GM12892 (cell line): Measurements from ENCODE around the gene ZMIZ1.

Experiments used
- DNase-seq: peaks from one replicate; pipeline ENCODE4 v3.0.0; 2011; ENCODE audit not compliant: insufficient read length
- FAIRE-seq: peaks from 2 replicates; lab custom pipeline; 2011; peaks lifted over from hg19 to GRCh38; lab: Jason Lieb, UNC
- POLR2A ChIP-seq: IDR thresholded peaks from 2 replicates; pipeline ENCODE4 v1.6.1; 2011; ENCODE audit warnings: low read depth, low read length, control low read depth
- POLR2AphosphoS5 ChIP-seq: IDR thresholded peaks from 2 replicates; pipeline ENCODE4 v1.6.1; 2011; ENCODE audit warnings: low read depth, low read length, control low read depth
- TAF1 ChIP-seq: IDR thresholded peaks from 2 replicates; pipeline ENCODE4 v1.6.1; 2011; ENCODE audit warnings: low read depth, mild to moderate bottlenecking, control low read depth, low read length, borderline replicate concordance

Gene ZMIZ1

DNA sequence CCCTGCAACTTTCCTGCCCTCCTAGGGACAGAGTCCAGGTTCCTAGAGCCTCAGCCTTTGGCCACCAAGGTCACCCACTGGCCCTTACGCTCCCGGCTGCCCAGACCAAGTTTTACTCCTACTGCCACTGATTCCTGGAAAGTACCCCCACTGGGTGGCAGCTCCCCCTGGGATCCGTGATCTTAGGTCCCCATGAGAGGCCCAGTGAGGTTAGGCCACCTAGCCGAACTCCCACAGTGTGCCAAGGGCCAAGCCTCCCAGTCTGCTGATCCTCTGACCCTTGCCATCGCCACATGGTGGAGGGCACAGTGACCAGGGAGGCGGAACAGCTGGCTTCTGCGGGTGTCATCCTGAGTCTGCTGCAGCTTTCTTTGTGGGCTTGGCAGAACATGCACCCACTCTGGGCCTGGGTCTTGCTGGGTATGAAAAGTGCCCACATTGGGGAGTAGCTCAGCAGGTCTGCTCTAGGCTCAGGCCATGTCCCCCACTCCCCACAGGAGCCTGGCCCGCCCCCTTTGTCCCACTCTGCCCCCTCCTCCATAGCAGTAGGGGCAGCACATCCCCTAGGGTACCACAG is 238.0 kb downstream of the ZMIZ1 start:
- no peak for TF ChIP-seq POLR2AphosphoS5
- no peak for TF ChIP-seq POLR2A
- no peak for TF ChIP-seq TAF1
- DNase-seq, result no peak
- FAIRE-seq, result no peak

DNA sequence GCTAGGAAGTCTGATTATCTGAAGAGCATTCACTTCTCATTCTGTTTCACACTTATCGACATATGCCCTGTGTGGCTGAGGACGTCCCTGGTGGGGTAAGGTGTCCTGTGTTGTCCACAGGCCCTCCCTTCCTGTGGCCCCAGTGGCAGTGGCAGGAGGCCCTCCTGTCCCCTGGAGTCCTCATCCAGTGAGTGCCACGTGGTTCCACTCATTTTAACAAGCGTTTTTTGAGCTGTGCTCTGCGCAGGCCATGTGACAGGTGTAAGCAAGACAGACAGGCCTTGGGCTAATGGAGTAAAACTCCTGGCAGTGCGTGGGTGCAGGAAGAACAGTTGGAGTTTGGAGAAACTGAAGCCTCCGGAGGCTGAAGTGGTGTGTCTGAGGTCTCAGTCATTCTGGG is 239.2 kb downstream of the ZMIZ1 start:
- no peak for DNase-seq
- no peak for TF ChIP-seq TAF1
- TF ChIP-seq POLR2A, result no peak
- TF ChIP-seq POLR2AphosphoS5, result no peak

DNA sequence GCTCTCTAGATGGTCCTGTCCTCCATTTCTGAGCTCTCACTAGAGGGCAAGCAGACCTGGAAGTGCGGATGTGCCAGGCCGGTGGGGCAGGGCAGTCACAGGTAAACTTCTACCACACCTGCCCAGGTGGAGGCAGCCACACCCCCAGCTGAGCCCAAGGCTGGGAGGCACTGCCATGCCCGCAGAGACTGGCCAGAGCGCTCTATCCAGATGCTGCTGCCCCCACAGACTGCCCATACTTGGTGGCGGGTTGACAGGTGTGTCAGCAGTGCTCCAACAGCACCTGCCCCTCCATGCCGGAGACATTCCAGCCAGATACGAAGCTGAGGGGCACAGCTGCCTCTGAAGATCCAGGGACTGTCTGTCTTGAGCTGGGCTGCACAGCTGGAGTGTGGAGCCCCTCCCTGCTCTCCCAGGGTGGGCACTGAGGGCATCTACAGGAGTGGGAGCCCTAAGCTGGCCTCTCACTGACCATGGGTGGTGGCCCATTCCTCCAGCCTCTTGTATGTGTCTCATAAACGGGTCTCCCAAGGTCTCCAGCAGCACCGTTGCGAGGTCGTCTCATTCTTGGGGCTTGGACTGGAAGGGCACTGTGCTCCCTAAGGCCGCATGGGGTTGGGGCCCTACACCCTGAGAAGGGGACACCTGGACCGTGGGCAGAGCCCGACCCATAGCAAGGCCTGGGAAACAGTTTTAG is 240.4 kb downstream of the ZMIZ1 start:
- DNase-seq, result no peak
- TF ChIP-seq POLR2AphosphoS5, result no peak
- TF ChIP-seq TAF1, result no peak
- TF ChIP-seq POLR2A, result no peak
- FAIRE-seq, result no peak

More for the DNA sequence above, 239.2 kb downstream of the ZMIZ1 start:
- no peak for FAIRE-seq

DNA sequence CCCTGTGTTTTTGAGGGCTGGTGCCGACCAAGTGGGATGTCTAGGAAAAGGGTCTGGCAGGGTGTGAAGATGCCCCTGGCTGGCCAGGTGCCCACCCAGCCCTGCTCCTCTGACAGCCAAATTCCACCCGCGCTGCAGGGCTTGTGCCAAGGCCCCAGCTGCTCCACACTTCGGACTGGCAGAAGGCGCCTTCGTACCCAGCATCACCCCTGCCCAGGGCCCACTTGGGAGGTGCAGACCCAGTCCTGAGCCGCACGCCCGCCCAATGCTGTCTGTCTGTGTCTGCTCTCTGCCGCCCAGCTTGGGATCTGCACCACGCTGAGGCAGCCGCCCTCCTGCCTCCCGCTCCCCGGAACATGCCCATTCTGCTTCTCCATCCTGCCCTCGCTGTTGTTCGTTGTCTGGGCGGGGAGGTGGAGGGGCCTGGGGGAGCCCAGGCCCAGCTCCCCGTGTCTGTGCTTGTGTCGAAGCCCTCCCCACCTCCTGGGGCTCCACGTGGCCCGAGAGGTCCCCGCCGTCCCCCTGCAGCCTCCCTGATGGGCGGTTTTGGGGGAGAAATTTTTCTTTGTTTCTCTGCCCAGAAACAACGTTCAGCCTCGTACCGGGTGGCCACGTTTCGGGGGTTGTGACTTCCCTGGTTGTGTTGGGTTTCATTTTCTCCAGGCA is 241.6 kb downstream of the ZMIZ1 start:
- DNase-seq, result no peak
- TF ChIP-seq TAF1 (no peak), POLR2AphosphoS5 (no peak), POLR2A (no peak)
- FAIRE-seq, result no peak

DNA sequence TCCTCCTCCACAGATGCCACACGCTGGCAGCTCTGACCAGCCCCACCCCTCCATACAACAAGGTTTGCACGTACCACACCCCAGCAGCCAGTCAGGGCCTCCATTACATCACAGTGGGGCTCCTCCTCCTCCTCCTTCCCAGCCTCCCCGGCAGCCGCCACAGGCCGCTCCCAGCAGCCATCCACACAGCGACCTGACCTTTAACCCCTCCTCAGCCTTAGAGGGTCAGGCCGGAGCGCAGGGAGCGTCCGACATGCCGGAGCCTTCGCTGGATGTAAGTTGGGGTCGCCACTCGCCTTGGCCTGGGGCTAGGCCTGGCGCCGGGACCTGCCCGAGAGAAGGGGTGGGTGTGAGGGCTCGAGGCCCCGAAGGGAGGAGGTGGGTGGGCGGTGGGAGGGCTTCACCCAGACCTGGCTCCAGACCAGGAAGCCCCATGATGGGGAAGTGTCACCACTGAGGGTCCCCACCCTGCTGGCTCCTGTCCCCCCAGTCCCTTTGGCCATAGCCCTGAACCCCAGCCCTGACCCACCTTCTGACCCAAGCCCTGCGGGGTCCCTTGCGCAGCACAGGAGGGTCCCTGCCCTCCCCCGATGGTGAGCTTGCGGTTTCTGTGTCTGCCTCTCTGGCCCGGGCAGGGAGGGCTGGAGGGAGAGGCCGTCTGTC is 242.3 kb downstream of the ZMIZ1 start:
- no peak for DNase-seq
- TF ChIP-seq POLR2AphosphoS5 (no peak), TAF1 (no peak), POLR2A (no peak)
- FAIRE-seq, result no peak

DNA sequence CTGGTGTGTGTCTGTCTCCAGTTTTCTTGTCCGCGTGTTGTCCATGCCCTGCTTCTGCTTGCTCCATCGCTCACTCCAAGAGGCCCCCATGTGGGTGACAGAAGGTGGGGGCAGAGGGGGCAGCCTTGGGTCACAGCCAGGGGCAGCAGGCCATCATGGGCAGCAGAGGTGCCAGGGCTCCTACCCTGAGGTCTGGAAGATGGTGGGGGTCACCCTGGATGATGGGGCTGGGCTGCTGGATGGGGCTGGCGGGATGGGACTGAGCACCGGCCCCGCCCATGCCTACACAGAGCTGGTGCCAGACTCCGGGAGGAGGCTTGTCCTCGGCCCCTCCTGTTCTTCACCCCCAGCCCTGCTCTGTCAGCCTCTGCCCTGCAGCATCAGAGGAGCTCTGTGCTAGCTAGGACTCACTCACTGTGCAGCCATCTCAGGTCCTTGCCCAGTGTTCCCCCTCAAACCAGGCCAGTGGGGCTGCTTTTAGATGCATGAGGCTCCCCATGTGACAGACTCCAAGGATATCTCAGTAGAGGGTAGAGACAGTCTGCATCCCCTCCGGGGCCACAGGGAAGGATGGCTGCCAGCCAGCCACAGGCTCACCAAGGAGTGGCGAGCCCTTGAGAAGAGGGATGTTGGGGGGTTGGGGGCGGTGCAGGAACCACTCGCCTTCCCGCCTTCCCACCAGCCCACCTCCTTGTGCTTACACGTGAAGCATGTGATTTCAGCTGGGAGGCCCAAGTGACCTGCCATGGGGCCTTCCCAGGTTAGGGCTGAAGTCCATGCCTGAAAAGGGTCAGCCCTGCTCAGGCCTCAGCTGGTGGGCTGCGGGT is 243.0 kb downstream of the ZMIZ1 start:
- no peak for FAIRE-seq
- TF ChIP-seq POLR2A (no peak), POLR2AphosphoS5 (0 out of 2 replicates have a peak, but pooled peaks have one; percentile 51), TAF1 (no peak)

DNA sequence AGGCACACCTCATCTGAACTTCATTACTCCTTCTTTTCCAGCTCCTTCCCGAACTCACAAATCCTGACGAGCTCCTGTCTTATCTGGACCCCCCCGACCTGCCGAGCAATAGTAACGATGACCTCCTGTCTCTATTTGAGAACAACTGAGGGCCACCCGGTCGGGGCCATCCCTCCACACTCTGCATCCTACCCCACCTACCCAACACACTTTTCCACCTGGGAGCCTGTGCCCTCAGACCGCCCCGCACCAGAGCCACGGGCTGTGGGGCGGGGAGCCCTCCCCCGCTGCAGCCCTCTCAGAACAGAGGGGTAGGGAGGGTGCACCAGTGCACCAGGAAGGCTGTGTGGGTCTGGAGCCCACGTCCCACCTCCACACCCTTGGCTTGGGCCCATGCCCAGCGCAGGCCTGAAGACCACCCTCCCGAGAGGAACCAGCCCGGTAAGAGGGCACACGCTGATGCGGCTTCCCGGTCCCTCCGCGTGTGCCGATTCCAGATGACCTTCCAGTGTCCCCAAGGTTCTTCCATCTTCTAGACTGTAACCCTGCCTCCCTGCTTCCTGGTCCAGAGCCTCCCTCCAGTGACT is 243.9 kb downstream of the ZMIZ1 start:
- no peak for FAIRE-seq
- TF ChIP-seq POLR2A, result no peak
- TF ChIP-seq TAF1, result no peak
- TF ChIP-seq POLR2AphosphoS5, result no peak
- DNase-seq, result no peak

More for the DNA sequence above, 243.0 kb downstream of the ZMIZ1 start:
- DNase-seq, result no peak

DNA sequence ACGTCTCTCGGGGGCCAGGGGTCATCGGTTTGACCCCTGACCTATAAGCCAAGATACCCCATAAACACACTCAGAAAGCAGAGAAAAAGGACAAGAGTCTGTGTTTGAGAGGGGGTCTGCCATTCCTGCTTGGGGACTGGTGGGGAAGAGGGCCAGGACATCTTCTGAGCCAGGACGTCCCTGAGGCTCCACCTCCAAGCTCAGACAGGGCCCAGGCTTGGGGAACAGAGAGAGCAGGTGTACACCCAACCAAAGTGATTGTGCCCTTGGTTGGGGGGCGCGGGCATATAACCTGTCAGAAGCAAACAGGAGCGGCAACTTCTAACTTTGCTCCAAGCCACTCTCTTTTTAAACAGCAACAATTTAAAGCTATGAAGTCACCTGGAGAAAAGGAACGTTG is 244.6 kb downstream of the ZMIZ1 start:
- no peak for TF ChIP-seq POLR2A
- TF ChIP-seq TAF1, result no peak
- TF ChIP-seq POLR2AphosphoS5, result no peak
- FAIRE-seq, result no peak

DNA sequence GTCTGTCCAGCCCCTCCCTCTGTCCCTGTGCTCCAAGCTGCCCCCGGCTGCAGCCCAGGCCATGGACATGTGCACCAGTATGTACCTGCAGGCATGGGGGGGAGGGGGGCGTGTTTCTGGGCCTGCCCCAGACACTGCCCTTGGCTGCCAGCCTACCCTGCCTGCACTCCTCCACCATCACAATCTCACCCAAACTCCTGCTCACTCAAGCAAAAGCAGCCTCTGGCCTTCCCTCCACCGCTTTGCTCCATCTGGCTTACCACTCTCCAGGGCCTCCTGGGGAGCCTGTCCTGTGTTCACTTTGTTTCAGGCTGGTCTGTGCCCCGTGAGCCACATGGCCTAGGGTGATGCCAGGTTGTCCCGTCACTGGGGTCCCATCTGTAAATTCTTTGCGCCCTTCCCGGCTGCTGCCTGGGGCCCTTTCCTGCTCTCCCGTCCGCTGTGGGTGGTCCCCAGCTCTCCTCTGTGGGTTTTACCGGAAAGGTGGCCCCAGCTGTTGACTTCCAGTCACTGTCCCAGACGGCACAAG is 245.2 kb downstream of the ZMIZ1 start:
- DNase-seq (no peak), FAIRE-seq (no peak)
- TF ChIP-seq POLR2AphosphoS5, result no peak; the same call in 1 of the 2 replicates
- TF ChIP-seq POLR2A, result peak; percentile 12; the same call in 1 of the 2 replicates
- no peak for TF ChIP-seq TAF1

More for the DNA sequence above, 244.6 kb downstream of the ZMIZ1 start:
- DNase-seq, result no peak

DNA sequence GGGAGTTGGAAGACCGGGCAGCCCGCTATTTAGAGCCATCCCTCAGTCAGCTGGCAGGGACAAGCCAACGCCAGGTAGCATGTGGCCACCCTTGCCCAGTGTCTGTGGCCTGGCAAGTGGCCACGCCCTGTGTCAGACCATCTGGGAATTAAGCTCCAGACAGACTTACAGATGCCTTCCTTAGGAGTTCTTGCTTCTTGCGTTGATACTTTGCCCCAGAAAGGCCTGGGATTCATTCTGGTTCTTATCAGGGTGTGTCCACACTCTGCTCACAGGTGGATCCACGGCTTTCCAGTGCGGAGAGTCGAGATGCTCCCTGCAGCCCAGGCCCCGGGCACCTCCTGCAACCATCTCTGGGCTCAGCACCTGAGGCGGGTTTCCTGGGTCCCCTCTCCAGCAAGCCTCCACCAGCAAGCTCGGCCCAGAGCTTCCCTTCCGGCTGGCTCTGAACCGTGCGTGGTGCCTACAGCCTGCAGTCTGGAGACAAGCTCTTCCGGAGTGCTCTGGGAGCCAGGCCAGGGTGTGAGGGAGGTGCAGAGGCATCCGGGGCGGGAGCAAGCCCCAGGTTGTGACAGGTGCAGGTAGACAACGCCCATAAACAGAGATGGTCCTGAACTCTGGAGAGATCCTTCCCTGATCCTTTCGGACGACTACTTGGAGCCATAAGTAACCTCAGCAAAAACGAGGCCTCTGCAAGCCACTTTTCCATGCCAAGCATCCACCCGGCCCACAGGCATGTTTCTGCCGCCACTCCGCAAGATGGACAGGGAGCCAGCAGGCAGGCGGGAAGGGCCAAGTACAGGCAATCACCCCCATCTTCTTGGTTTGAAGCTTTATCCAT is 246.2 kb downstream of the ZMIZ1 start:
- DNase-seq, result no peak
- TF ChIP-seq TAF1 (no peak), POLR2AphosphoS5 (no peak), POLR2A (no peak; the same call in 1 of the 2 replicates)
- no peak for FAIRE-seq
